Measurements from ENCODE around the gene MGST3. TPM values are rescaled to one million over a fixed set of nuclear protein-coding genes. Genes with fewer than 3 reads are reported as not detected.
"Not testable (repeated sequence)": the region's sequence is repeated elsewhere in the genome, so short reads cannot be mapped to it uniquely, and the experiment has no call there.

Gene MGST3
- polyA plus RNA-seq, 1 donor = 163 TPM

- no peak for DNase-seq
Observed at GRCh38 chr1:165697491-165697880, 66.5 kb downstream of the MGST3 start.

- peak; percentile 78 for DNase-seq
Observed at GRCh38 chr1:165697881-165698760, 67.1 kb downstream of the MGST3 start, which contains the start of gene ALDH9A1. TSS of gene ALDH9A1 (minus strand) at chr1:165698562. CDS start at chr1:165698558, 4 bp downstream.

DNA sequence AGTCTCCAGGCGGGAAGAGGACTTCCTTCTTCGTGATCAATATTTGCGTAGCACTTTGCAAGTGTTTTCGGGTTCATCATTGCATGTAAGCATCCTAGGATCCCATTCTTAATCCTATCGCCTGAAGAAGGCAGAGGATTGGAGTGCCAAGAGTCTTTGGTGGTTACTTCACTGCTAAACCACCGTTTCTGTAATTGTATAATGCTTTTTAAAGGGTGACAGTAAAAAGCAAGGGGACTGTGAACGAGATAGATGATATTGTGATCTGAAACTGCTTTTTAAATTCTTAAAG lies 67.7 kb downstream of the MGST3 start:
- no peak for DNase-seq

DNA sequence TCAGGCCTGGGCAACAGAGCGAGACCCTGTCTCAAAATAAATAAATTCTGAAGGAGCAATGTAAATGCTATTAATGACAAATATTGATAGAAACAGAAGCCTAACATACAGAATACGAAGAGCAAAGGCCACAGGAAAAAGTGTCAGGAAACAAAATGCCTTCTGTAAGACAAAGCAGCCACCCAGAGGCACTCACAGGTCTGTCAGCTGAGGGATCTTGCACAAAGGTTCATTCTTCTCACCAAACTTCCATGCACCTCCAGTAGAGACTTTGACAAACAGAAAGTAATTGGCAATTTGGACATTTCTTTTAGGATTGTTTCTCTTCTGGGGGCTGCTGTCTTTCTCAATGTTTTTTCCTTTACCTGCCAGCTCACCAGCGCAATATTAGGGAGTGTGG lies 68.5 kb downstream of the MGST3 start:
- no peak for DNase-seq

- DNase-seq = not testable (repeated sequence)
Observed at GRCh38 chr1:165701922-165702321, 70.9 kb downstream of the MGST3 start.

DNA sequence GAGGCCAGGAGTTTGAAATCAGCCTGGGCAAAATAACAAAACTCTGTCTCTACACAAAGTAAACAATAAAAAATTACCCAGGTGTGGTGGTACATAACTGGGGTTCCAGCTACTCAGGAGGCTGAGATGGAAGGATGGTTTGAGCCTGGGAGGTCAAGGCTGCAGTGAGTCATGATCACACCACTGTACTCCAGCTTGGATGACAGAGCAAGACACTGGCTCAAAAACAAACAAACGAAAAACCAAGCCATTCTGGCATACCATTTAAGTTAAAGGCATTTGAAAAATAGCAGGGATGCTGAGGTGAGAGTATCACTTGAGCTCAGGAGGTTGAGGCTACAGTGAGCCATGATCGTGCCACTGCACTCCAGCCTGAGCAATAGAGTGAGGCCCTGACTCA lies 72.6 kb downstream of the MGST3 start:
- no peak for DNase-seq

Other genes starting within 250 kb of the MGST3 start
- gene RXRG, start 186.1 kb upstream of the MGST3 start, polyA plus RNA-seq (ENCODE audit: insufficient read length) = 3.3 TPM
- gene LRRC52, start 87.2 kb upstream of the MGST3 start, polyA plus RNA-seq (ENCODE audit: insufficient read length) = not detected
- 113 TPM for gene ALDH9A1, start 67.3 kb downstream of the MGST3 start, polyA plus RNA-seq (ENCODE audit: insufficient read length)
- 161 TPM for gene TMCO1, start 137.6 kb downstream of the MGST3 start, polyA plus RNA-seq (ENCODE audit: insufficient read length)
- gene UCK2, start 196.4 kb downstream of the MGST3 start, polyA plus RNA-seq (ENCODE audit: insufficient read length) = 24.0 TPM

Measured in left kidney (tissue), 2 donors.